ENCODE measurements around the gene NCBP3. TPM values are rescaled to one million over a fixed set of nuclear protein-coding genes. Genes with fewer than 3 reads are reported as not detected.
"Not testable (repeated sequence)": the region's sequence is repeated elsewhere in the genome, so short reads cannot be mapped to it uniquely, and the experiment has no call there.

NCBP3 gene
- polyA plus RNA-seq, 1 donor, result 75.0 TPM

DNA sequence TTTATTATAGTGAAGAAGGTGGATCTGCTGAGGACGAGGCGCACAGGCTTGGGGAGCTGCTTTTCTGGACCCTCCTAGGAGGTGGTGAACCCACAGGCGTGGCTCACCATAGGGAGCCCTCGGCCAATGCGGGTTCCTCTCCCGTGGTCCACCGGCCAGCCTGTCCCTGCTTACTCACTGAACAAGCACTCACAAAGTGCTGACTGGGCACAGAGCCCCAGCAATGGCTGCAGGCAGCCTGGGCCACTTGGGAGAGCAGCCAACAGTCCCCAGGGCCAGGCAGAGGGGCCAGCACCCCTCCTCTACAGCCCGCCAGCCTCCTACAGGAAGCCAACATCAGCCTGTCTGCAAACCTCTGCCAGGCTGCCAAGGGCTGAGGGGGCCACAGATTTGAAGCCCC lies 19.1 kb upstream of the NCBP3 start:
- H3K9me3 ChIP-seq (ENCODE audit: control insufficient read depth, low read depth, low read length), result no peaks in the 10 kb centered on the region
- no peak for DNase-seq
- H3K27me3 ChIP-seq (ENCODE audit: control insufficient read depth, insufficient read depth, low read length), result no peaks in the 10 kb centered on the region
- no peaks in the 10 kb centered on the region for H3K4me1 ChIP-seq (ENCODE audit: control insufficient read depth, insufficient read depth, low read length)
- H3K4me3 ChIP-seq (ENCODE audit: low read length), result no peak overlapping the region
- WGBS (ENCODE audit: insufficient coverage, low lambda C conversion rate), result no CpG with 5 or more reads among the region's 8 CpGs
- H3K27ac ChIP-seq (ENCODE audit: low read length), result no peak overlapping the region
- H3K36me3 ChIP-seq (ENCODE audit: control insufficient read depth, insufficient read depth, low read length), result peaks cover 28% of the 10 kb centered on the region

- H3K27me3 ChIP-seq (ENCODE audit: control insufficient read depth, insufficient read depth, low read length), result no peaks in the 10 kb centered on the region
- peaks cover 24% of the 10 kb centered on the region for H3K36me3 ChIP-seq (ENCODE audit: control insufficient read depth, insufficient read depth, low read length)
- no peak for DNase-seq
- no CpG with 5 or more reads among the region's 10 CpGs for WGBS (ENCODE audit: insufficient coverage, low lambda C conversion rate)
- no peaks in the 10 kb centered on the region for H3K9me3 ChIP-seq (ENCODE audit: control insufficient read depth, low read depth, low read length)
- no peak overlapping the region for H3K27ac ChIP-seq (ENCODE audit: low read length)
- H3K4me3 ChIP-seq (ENCODE audit: low read length), result no peak overlapping the region
- H3K4me1 ChIP-seq (ENCODE audit: control insufficient read depth, insufficient read depth, low read length), result no peaks in the 10 kb centered on the region
These were observed 18.5 kb upstream of the NCBP3 start for GRCh38 chr17:3864534-3864933.

DNA sequence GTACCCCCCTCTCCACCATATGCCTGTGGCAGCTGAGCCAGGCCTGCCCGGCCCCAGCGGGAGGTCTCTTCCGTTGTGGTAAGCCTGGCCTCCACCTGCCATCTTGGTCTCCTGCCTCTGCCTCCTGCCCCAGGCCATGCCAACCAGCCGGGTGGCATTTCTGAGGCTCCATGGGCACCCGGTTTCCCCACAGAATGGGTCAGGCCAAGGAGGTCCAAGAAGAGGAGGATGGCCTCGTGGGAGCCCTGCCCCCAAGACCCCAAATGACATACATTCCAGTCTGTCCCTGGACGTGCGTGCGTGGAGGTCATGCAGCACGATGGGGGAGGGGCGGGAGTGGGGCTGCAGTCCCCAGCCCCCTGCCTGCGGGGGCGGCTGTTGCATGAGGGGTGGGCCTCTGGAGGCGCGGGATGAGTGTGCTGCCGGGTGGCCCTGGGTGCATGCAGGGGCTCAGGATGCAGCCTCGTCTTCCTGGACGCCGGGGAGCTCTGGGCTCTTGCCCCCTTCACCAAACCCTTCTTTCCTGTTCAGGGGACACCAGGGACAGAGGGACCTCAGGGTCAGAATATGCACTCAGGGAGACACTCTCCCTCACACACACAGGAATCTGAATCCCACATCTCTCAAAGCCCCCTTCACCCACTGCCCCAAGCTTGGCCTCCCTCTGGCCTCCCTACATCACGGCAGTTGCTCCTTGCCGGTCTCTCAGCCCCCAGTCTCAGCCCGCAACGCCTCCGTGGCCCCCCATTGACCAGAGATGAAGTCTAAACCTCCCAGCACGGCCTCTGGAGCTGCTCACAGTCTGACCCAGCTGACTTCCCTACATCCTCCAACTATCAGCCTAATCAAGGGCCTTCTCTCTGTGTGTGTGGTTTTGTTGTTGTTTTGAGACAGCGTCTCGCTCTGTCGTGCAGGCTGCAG lies 16.0 kb upstream of the NCBP3 start:
- H3K36me3 ChIP-seq (ENCODE audit: control insufficient read depth, insufficient read depth, low read length), result peaks cover 18% of the 10 kb centered on the region

GRCh38 chr17:3860939-3861700 lies 15.1 kb upstream of the NCBP3 start:
- DNase-seq, result no peak
- Histone ChIP-seq H3K36me3 (ENCODE audit: control insufficient read depth, insufficient read depth, low read length) (peaks cover 18% of the 10 kb centered on the region), H3K4me1 (ENCODE audit: control insufficient read depth, insufficient read depth, low read length) (no peaks in the 10 kb centered on the region), H3K4me3 (ENCODE audit: low read length) (no peak overlapping the region), H3K27ac (ENCODE audit: low read length) (no peak overlapping the region), H3K27me3 (ENCODE audit: control insufficient read depth, insufficient read depth, low read length) (no peaks in the 10 kb centered on the region), H3K9me3 (ENCODE audit: control insufficient read depth, low read depth, low read length) (no peaks in the 10 kb centered on the region)
- WGBS (ENCODE audit: insufficient coverage, low lambda C conversion rate), result no CpG with 5 or more reads among the region's 30 CpGs

More for the DNA sequence above, 16.0 kb upstream of the NCBP3 start:
- no peak for DNase-seq
- Histone ChIP-seq H3K4me3 (ENCODE audit: low read length) (no peak overlapping the region), H3K9me3 (ENCODE audit: control insufficient read depth, low read depth, low read length) (no peaks in the 10 kb centered on the region), H3K27me3 (ENCODE audit: control insufficient read depth, insufficient read depth, low read length) (no peaks in the 10 kb centered on the region), H3K27ac (ENCODE audit: low read length) (no peak overlapping the region), H3K4me1 (ENCODE audit: control insufficient read depth, insufficient read depth, low read length) (no peaks in the 10 kb centered on the region)
- no CpG with 5 or more reads among the region's 28 CpGs for WGBS (ENCODE audit: insufficient coverage, low lambda C conversion rate)

DNA sequence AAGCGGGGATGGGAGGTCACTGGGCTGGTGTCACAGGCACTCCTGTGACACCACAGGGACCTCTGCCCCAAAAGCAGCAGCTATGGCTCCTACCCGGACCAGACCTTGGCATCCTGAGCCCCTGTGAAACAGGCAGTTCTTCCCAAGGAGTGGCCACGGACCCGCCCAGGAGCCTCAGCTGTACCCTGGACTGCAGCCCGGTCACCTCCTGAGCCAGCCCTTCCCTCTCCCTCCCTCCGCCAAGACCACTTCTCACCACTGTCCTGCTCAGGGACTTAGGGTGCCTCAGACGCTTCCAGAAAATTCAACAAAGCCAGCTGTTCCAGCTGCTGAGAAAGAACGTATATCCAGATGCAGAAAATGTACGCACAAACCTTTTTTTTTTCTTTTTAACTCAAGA lies 13.9 kb upstream of the NCBP3 start:
- H3K27ac ChIP-seq (ENCODE audit: low read length), result no peak overlapping the region
- H3K9me3 ChIP-seq (ENCODE audit: control insufficient read depth, low read depth, low read length), result no peaks in the 10 kb centered on the region
- H3K36me3 ChIP-seq (ENCODE audit: control insufficient read depth, insufficient read depth, low read length), result peaks cover 13% of the 10 kb centered on the region
- no peaks in the 10 kb centered on the region for H3K27me3 ChIP-seq (ENCODE audit: control insufficient read depth, insufficient read depth, low read length)
- WGBS (ENCODE audit: insufficient coverage, low lambda C conversion rate), result 83% methylated on average over 1 of the region's 9 CpGs
- H3K4me3 ChIP-seq (ENCODE audit: low read length), result no peak overlapping the region
- no peaks in the 10 kb centered on the region for H3K4me1 ChIP-seq (ENCODE audit: control insufficient read depth, insufficient read depth, low read length)
- peak in 1 of 2 donors; percentile 18 for DNase-seq

DNA sequence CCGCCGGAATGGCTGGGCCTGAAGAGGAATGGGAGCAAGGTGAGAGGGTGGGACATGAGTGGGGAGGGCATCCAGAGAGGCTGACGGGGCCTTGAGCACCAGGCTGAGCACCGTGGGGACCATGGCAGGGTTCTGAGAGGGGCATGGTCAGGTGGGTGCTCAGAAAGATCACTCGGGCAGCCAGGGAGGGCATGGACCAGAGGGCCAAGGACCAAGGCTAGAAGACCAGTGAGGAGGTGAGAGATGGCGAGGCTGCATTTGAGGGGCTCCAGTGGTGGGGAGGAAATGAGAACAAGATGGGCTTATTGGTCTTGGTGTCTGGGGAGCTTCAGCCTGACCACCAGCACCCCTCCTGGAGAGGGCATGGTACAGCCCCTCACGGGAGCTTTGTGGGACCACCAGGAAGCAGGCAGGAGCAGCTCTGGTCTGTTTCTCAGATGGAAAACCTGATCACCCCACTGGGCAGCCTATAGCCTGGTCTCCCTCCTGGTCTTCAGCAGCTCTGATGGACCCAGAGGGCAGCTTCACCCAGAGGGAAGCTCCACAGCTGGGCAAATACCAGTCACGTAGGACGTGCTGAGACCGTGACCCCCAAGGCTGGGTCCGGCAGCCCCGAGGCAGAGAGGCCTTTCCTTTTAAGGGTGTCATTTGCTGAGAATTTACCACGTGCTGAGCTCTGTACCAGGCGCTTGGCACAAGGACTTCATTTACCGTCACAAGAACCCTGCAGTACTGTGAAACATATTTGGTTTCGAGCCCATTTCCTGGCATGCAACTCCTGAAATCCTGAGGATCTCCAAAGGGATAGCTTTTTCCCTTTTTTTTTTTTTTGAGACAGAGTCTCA lies 11.4 kb upstream of the NCBP3 start:
- no peak for DNase-seq
- no peaks in the 10 kb centered on the region for H3K9me3 ChIP-seq (ENCODE audit: control insufficient read depth, low read depth, low read length)
- H3K27ac ChIP-seq (ENCODE audit: low read length), result no peak overlapping the region
- H3K4me1 ChIP-seq (ENCODE audit: control insufficient read depth, insufficient read depth, low read length), result no peaks in the 10 kb centered on the region
- 100% methylated on average over 1 of the region's 16 CpGs for WGBS (ENCODE audit: insufficient coverage, low lambda C conversion rate)
- peaks cover 12% of the 10 kb centered on the region for H3K36me3 ChIP-seq (ENCODE audit: control insufficient read depth, insufficient read depth, low read length)
- no peak overlapping the region for H3K4me3 ChIP-seq (ENCODE audit: low read length)
- H3K27me3 ChIP-seq (ENCODE audit: control insufficient read depth, insufficient read depth, low read length), result no peaks in the 10 kb centered on the region

DNA sequence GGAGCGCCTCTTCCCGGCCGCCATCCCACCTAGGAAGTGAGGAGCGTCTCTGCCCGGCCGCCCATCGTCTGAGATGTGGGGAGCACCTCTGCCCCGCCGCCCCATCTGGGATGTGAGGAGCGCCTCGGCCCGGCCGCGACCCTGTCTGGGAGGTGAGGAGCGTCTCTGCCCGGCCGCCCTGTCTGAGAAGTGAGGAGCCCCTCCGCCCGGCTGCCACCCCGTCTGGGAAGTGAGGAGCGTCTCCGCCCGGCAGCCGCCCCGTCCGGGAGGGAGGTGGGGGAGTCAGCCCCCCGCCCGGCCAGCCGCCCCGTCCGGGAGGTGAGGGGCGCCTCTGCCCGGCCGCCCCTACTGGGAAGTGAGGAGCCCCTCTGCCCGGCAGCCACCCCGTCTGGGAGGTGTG lies 8.2 kb upstream of the NCBP3 start:
- H3K36me3 ChIP-seq (ENCODE audit: control insufficient read depth, insufficient read depth, low read length); H3K27me3 ChIP-seq (ENCODE audit: control insufficient read depth, insufficient read depth, low read length); H3K4me1 ChIP-seq (ENCODE audit: control insufficient read depth, insufficient read depth, low read length); H3K27ac ChIP-seq (ENCODE audit: low read length); H3K9me3 ChIP-seq (ENCODE audit: control insufficient read depth, low read depth, low read length); H3K4me3 ChIP-seq (ENCODE audit: low read length); DNase-seq: not testable (repeated sequence)
- no CpG with 5 or more reads among the region's 36 CpGs for WGBS (ENCODE audit: insufficient coverage, low lambda C conversion rate)

DNA sequence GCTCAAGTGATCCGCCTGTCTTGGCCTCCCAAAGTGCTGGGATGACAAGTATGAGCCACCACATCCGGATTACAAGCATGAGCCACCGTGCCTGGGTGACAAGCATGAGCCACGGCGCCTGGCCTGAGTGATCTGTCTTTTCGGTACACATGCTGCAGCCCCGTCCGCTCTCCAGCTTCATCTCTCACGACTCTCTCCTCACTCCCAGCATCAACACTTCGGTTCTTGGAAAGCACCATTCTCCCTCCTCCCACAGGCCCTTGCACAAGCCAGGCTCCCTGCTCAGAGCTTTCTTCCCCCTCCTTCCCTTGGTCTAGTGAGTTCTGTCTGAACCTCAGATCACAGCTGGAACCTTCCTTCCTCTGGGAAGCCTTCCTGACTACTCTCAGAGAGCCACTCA lies 6.5 kb upstream of the NCBP3 start:
- H3K36me3 ChIP-seq (ENCODE audit: control insufficient read depth, insufficient read depth, low read length), result no peaks in the 10 kb centered on the region
- H3K4me3 ChIP-seq (ENCODE audit: low read length), result no peak overlapping the region
- DNase-seq, result no peak
- H3K27ac ChIP-seq (ENCODE audit: low read length), result no peak overlapping the region
- H3K4me1 ChIP-seq (ENCODE audit: control insufficient read depth, insufficient read depth, low read length), result no peaks in the 10 kb centered on the region
- WGBS (ENCODE audit: insufficient coverage, low lambda C conversion rate), result 89% methylated on average over 4 of the region's 10 CpGs
- no peaks in the 10 kb centered on the region for H3K27me3 ChIP-seq (ENCODE audit: control insufficient read depth, insufficient read depth, low read length)
- no peaks in the 10 kb centered on the region for H3K9me3 ChIP-seq (ENCODE audit: control insufficient read depth, low read depth, low read length)

DNA sequence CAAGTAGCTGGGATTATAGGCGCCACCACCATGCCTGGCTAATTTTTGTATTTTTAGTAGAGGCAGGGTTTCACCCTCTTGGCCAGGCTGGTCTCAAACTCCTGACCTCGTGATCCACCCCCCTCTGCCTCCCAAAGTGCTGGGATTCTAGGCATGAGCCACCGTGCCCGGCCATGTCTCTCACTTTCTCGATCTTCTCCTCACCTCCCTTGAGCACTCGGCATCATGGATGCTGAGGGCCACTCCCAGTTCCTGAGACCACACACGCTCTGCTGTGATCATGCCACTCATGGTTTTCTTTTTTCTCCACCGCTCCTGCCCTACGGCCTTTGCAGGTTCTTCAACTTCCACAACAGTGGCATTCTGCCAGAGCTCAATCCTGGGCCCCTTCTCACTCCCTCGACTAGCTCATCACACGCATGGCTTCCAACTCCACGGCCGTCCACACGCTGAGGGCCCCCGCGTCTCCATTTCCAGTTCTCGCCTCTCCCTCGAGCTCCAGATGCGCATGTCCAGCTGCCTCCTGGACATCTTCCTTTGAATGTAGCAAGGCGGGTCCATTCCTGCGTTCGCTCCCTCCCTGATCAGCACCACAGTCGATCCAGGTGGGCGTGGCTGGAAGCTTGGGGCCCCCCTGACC lies 5.5 kb upstream of the NCBP3 start:
- no peak for DNase-seq
- H3K4me3 ChIP-seq (ENCODE audit: low read length), result no peak overlapping the region
- H3K36me3 ChIP-seq (ENCODE audit: control insufficient read depth, insufficient read depth, low read length), result no peaks in the 10 kb centered on the region
- no peaks in the 10 kb centered on the region for H3K9me3 ChIP-seq (ENCODE audit: control insufficient read depth, low read depth, low read length)
- H3K27me3 ChIP-seq (ENCODE audit: control insufficient read depth, insufficient read depth, low read length), result no peaks in the 10 kb centered on the region
- no peaks in the 10 kb centered on the region for H3K4me1 ChIP-seq (ENCODE audit: control insufficient read depth, insufficient read depth, low read length)
- H3K27ac ChIP-seq (ENCODE audit: low read length), result no peak overlapping the region
- WGBS (ENCODE audit: insufficient coverage, low lambda C conversion rate), result 90% methylated on average over 3 of the region's 24 CpGs
